Measurements from ENCODE around the gene GALNT18.

GALNT18 gene

GRCh38 chr11:11445441-11446185 lies 176.2 kb downstream of the GALNT18 start:
- no peak for TF ChIP-seq CTCF (IDR thresholded peaks at IDR 0.05; ENCODE audit: extremely low read depth, missing control alignments)
- no peak for DNase-seq (ENCODE audit: low spot score)

- no peak for DNase-seq (ENCODE audit: low spot score)
Measured at GRCh38 chr11:11444804-11445131, 177.0 kb downstream of the GALNT18 start.

GRCh38 chr11:11444027-11444803 lies 177.6 kb downstream of the GALNT18 start:
- no peak for TF ChIP-seq CTCF (IDR thresholded peaks at IDR 0.05; ENCODE audit: extremely low read depth, missing control alignments)

More at GRCh38 chr11:11444804-11445131, 177.0 kb downstream of the GALNT18 start:
- TF ChIP-seq CTCF (IDR thresholded peaks at IDR 0.05; ENCODE audit: extremely low read depth, missing control alignments), result no peak

GRCh38 chr11:11442791-11443190 lies 179.0 kb downstream of the GALNT18 start:
- DNase-seq (ENCODE audit: low spot score), result no peak
- no peak for TF ChIP-seq CTCF (IDR thresholded peaks at IDR 0.05; ENCODE audit: extremely low read depth, missing control alignments)

More at GRCh38 chr11:11444027-11444803, 177.6 kb downstream of the GALNT18 start:
- DNase-seq (ENCODE audit: low spot score), result no peak

GRCh38 chr11:11441516-11441915 lies 180.3 kb downstream of the GALNT18 start:
- DNase-seq (ENCODE audit: low spot score), result no peak
- no peak for TF ChIP-seq CTCF (IDR thresholded peaks at IDR 0.05; ENCODE audit: extremely low read depth, missing control alignments)

GRCh38 chr11:11441091-11441490 lies 180.7 kb downstream of the GALNT18 start:
- TF ChIP-seq CTCF (IDR thresholded peaks at IDR 0.05; ENCODE audit: extremely low read depth, missing control alignments), result no peak
- no peak for DNase-seq (ENCODE audit: low spot score)

GRCh38 chr11:11440144-11440543 lies 181.7 kb downstream of the GALNT18 start:
- no peak for TF ChIP-seq CTCF (IDR thresholded peaks at IDR 0.05; ENCODE audit: extremely low read depth, missing control alignments)
- DNase-seq (ENCODE audit: low spot score), result no peak
